ENCODE measurements around the gene ELP5. TPM values are rescaled to one million over a fixed set of nuclear protein-coding genes. Genes with fewer than 3 reads are reported as not detected.

Gene ELP5
- total RNA-seq, 1 donor from 2014 or later = 36.9 TPM

DNA sequence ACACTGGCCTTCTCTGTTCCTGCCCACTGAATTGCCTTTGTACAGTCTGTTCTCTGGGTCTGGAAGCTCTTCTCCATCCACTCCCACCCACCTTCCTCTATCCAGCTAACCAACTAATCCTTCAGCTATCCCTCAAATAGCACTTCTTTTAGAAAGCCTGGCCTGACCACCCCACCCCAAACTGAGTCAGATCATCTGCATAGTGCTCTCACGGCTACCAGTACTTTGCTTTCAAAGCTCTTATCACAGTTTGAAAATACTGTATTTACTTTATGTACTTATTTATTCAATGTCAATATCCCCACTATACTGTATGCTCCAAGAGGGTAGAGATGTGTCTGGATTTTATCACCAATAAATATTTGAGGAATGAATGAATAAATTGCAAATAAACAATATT, 14.8 kb downstream of the ELP5 start:
- no peak for DNase-seq (ENCODE audit: low spot score)
- Mint-ChIP-seq H3K4me3 (ENCODE audit: unreplicated experiment) (no peak overlapping the region), H3K36me3 (ENCODE audit: low read depth, unreplicated experiment) (no peaks in the 10 kb centered on the region), H3K9me3 (ENCODE audit: unreplicated experiment) (no peaks in the 10 kb centered on the region), H3K4me1 (ENCODE audit: unreplicated experiment) (peaks cover 19% of the 10 kb centered on the region), H3K27ac (ENCODE audit: unreplicated experiment) (no peak overlapping the region), H3K27me3 (ENCODE audit: unreplicated experiment) (peaks cover 12% of the 10 kb centered on the region)
- TF ChIP-seq, protein P1, sequence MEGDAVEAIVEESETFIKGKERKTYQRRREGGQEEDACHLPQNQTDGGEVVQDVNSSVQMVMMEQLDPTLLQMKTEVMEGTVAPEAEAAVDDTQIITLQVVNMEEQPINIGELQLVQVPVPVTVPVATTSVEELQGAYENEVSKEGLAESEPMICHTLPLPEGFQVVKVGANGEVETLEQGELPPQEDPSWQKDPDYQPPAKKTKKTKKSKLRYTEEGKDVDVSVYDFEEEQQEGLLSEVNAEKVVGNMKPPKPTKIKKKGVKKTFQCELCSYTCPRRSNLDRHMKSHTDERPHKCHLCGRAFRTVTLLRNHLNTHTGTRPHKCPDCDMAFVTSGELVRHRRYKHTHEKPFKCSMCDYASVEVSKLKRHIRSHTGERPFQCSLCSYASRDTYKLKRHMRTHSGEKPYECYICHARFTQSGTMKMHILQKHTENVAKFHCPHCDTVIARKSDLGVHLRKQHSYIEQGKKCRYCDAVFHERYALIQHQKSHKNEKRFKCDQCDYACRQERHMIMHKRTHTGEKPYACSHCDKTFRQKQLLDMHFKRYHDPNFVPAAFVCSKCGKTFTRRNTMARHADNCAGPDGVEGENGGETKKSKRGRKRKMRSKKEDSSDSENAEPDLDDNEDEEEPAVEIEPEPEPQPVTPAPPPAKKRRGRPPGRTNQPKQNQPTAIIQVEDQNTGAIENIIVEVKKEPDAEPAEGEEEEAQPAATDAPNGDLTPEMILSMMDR (IDR thresholded peaks at IDR 0.05; ENCODE audit: unreplicated experiment) = no peak

DNA sequence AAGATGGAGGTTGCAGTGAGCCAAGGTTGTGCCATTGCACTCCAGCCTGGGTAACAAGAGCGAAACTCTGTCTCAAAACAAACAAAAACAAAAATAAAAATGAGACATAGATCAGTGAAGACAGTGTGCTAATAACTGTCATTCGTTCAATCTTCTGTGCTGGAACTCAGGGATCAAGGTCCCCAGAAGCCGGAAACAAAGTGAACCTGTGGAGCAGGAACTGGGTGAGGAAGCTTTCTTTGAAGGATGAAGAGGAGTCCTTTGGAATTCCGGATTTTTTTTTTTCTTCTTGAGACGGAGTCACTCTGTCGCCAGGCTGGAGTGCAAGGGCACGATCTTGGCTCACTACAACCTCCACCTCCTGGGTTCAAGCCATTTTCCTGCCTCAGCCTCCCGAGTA, 27.4 kb downstream of the ELP5 start:
- peaks cover 15% of the 10 kb centered on the region for H3K4me1 Mint-ChIP-seq (ENCODE audit: unreplicated experiment)
- no peak for DNase-seq (ENCODE audit: low spot score)
- no peak overlapping the region for H3K4me3 Mint-ChIP-seq (ENCODE audit: unreplicated experiment)
- H3K36me3 Mint-ChIP-seq (ENCODE audit: low read depth, unreplicated experiment) = no peaks in the 10 kb centered on the region
- no peaks in the 10 kb centered on the region for H3K9me3 Mint-ChIP-seq (ENCODE audit: unreplicated experiment)
- peaks cover 10% of the 10 kb centered on the region for H3K27me3 Mint-ChIP-seq (ENCODE audit: unreplicated experiment)
- TF ChIP-seq, protein P1 (IDR thresholded peaks at IDR 0.05; ENCODE audit: unreplicated experiment) = no peak
- no peak overlapping the region for H3K27ac Mint-ChIP-seq (ENCODE audit: unreplicated experiment)

DNA sequence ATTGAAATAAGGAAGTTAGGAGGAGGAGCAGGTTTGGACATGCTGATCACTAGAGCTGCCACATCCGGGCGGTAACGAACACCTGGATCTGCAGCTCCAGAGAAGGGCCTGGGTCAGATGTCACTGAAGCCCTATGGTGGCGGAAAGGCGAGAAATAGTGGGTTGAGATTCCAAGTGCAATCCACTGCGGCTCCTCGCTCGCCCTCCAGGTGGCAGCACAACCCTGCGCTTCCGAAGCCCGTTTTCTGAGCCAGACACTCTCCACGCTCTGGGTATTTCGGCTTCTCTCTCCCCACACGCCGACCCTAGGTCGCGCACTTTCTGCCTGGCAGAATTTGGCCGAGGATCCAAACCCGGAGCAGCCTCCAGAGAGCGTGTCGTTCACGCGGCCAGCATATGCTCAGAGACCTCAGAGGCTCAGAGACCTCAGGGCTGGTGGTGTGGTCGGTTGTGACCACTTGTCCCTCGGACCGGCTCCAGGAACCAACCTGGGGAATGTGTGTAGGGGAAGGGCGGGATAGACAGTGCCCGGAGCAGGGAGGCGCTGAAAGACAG, 28.6 kb downstream of the ELP5 start:
- H3K4me3 Mint-ChIP-seq (ENCODE audit: unreplicated experiment) = peak overlapping the region; percentile 17
- no peak overlapping the region for H3K27ac Mint-ChIP-seq (ENCODE audit: unreplicated experiment)
- TF ChIP-seq, protein P1 (IDR thresholded peaks at IDR 0.05; ENCODE audit: unreplicated experiment) = peak; percentile 75
- H3K36me3 Mint-ChIP-seq (ENCODE audit: low read depth, unreplicated experiment) = no peaks in the 10 kb centered on the region
- peaks cover 13% of the 10 kb centered on the region for H3K27me3 Mint-ChIP-seq (ENCODE audit: unreplicated experiment)
- no peaks in the 10 kb centered on the region for H3K9me3 Mint-ChIP-seq (ENCODE audit: unreplicated experiment)
- peaks cover 15% of the 10 kb centered on the region for H3K4me1 Mint-ChIP-seq (ENCODE audit: unreplicated experiment)
- DNase-seq (ENCODE audit: low spot score) = peak; percentile 82

DNA sequence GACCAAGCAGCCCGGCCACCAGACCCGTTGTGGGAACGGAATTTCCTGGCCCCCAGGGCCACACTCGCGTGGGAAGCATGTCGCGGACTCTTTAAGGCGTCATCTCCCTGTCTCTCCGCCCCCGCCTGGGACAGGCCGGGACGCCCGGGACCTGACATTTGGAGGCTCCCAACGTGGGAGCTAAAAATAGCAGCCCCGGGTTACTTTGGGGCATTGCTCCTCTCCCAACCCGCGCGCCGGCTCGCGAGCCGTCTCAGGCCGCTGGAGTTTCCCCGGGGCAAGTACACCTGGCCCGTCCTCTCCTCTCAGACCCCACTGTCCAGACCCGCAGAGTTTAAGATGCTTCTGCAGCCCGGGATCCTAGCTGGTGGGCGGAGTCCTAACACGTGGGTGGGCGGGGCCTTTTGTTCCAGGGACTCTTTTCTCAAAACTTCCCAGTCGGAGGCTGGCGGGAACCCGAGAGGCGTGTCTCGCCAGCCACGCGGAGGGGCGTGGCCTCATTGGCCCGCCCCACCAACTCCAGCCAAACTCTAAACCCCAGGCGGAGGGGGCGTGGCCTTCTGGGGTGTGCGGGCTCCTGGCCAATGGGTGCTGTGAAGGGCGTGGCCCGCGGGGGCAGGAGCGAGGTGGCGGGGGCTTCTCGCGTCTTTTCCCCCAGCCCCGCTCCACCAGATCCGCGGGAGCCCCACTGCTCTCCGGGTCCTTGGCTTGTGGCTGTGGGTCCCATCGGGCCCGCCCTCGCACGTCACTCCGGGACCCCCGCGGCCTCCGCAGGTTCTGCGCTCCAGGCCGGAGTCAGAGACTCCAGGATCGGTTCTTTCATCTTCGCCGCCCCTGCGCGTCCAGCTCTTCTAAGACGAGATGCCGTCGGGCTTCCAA, 29.3 kb downstream of the ELP5 start, which contains the start of gene SLC2A4:
Gene SLC2A4 (plus strand): TSS at position 645 of the 879 bp plus-strand sequence. CDS start 217 bp downstream, at position 862.
- H3K4me3 Mint-ChIP-seq (ENCODE audit: unreplicated experiment) = peak within 1 kb of the TSS; percentile 82
- H3K36me3 Mint-ChIP-seq (ENCODE audit: low read depth, unreplicated experiment) = no peaks in the 10 kb centered on the region
- H3K4me1 Mint-ChIP-seq (ENCODE audit: unreplicated experiment) = peaks cover 15% of the 10 kb centered on the region
- peaks cover 13% of the 10 kb centered on the region for H3K27me3 Mint-ChIP-seq (ENCODE audit: unreplicated experiment)
- H3K27ac Mint-ChIP-seq (ENCODE audit: unreplicated experiment) = no peak within 1 kb of the TSS
- TF ChIP-seq, protein P1 (IDR thresholded peaks at IDR 0.05; ENCODE audit: unreplicated experiment) = no peak
- DNase-seq (ENCODE audit: low spot score) = peak; percentile 95
- no peaks in the 10 kb centered on the region for H3K9me3 Mint-ChIP-seq (ENCODE audit: unreplicated experiment)
